Measurements from ENCODE around the gene HTRA3.
"Not testable (repeated sequence)": the region's sequence is repeated elsewhere in the genome, so short reads cannot be mapped to it uniquely, and the experiment has no call there.

HTRA3 gene

GRCh38 chr4:8343262-8343966 is 73.9 kb downstream of the HTRA3 start:
- no peak for DNase-seq (ENCODE audit: low spot score)

GRCh38 chr4:8343967-8344331 is 74.4 kb downstream of the HTRA3 start:
- DNase-seq (ENCODE audit: low spot score): no peak

- DNase-seq (ENCODE audit: low spot score): no peak
Measured at GRCh38 chr4:8344377-8344776, 74.8 kb downstream of the HTRA3 start.

GRCh38 chr4:8345053-8345945 is 75.7 kb downstream of the HTRA3 start:
- DNase-seq (ENCODE audit: low spot score): no peak

GRCh38 chr4:8345946-8346814 is 76.6 kb downstream of the HTRA3 start:
- DNase-seq (ENCODE audit: low spot score): no peak

GRCh38 chr4:8346838-8347605 is 77.5 kb downstream of the HTRA3 start:
- DNase-seq (ENCODE audit: low spot score): no peak

- DNase-seq (ENCODE audit: low spot score): no peak
Measured at GRCh38 chr4:8347660-8348059, 78.1 kb downstream of the HTRA3 start.

GRCh38 chr4:8348071-8348470 is 78.5 kb downstream of the HTRA3 start:
- no peak for DNase-seq (ENCODE audit: low spot score)

GRCh38 chr4:8349236-8349635 is 79.7 kb downstream of the HTRA3 start:
- not testable (repeated sequence) for DNase-seq (ENCODE audit: low spot score)

- no peak for DNase-seq (ENCODE audit: low spot score)
Measured at GRCh38 chr4:8349664-8350236, 80.2 kb downstream of the HTRA3 start.

- DNase-seq (ENCODE audit: low spot score): no peak
Measured at GRCh38 chr4:8350352-8350751, 80.8 kb downstream of the HTRA3 start.

GRCh38 chr4:8350841-8351461 is 81.4 kb downstream of the HTRA3 start:
- DNase-seq (ENCODE audit: low spot score): no peak

GRCh38 chr4:8351931-8352367 is 82.4 kb downstream of the HTRA3 start:
- peak; percentile 47 for DNase-seq (ENCODE audit: low spot score)

- DNase-seq (ENCODE audit: low spot score): no peak
Measured at GRCh38 chr4:8352368-8353157, 83.0 kb downstream of the HTRA3 start.

- no peak for DNase-seq (ENCODE audit: low spot score)
Measured at GRCh38 chr4:8353158-8353669, 83.7 kb downstream of the HTRA3 start.

GRCh38 chr4:8353912-8354453 is 84.4 kb downstream of the HTRA3 start:
- no peak for DNase-seq (ENCODE audit: low spot score)

GRCh38 chr4:8355306-8355705 is 85.8 kb downstream of the HTRA3 start:
- no peak for DNase-seq (ENCODE audit: low spot score)

- DNase-seq (ENCODE audit: low spot score): peak; percentile 40
Measured at GRCh38 chr4:8355864-8356565, 86.5 kb downstream of the HTRA3 start.
